ENCODE measurements around the gene NEK6. TPM values are rescaled to one million over a fixed set of nuclear protein-coding genes. Genes with fewer than 3 reads are reported as not detected.

The NEK6 gene
- total and polyA plus RNA-seq, 11 donors = 1.8 to 42.4 (median 6.4) TPM

DNA sequence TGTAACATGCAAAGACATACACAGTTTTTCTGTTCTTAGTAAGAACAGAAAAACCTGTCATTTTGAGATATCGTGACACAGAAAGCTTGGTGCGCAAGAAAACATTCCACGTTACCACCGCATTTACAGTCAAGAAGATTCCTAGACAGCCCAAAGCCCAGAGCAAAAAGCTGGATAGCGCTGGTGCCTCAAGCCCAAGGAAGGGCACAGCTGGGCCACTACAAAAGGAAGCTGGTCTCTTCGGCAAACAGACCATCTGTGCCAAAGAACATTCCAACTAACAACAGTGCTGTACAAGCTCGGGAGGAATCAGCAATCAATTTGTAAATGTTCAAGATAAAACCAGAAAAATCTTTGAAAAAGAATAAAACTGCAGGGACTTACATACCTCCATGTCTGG is 126.5 kb downstream of the NEK6 start:
- H3K27me3 ChIP-seq = no peaks in the 10 kb centered on the region
- H3K4me1 ChIP-seq = peaks cover 0 to 44% (median 33%) of the 10 kb centered on the region in 12 donors
- intact Hi-C loops (cut with DNase I) = loop anchor here in 1 of 10 donors (10.0 kb wide), 1 partner anchor 259 kb away; no protein-coding TSS in a partner anchor
- no peak for ATAC-seq
- H3K9me3 ChIP-seq = no peaks in the 10 kb centered on the region
- TF ChIP-seq, protein P1, sequence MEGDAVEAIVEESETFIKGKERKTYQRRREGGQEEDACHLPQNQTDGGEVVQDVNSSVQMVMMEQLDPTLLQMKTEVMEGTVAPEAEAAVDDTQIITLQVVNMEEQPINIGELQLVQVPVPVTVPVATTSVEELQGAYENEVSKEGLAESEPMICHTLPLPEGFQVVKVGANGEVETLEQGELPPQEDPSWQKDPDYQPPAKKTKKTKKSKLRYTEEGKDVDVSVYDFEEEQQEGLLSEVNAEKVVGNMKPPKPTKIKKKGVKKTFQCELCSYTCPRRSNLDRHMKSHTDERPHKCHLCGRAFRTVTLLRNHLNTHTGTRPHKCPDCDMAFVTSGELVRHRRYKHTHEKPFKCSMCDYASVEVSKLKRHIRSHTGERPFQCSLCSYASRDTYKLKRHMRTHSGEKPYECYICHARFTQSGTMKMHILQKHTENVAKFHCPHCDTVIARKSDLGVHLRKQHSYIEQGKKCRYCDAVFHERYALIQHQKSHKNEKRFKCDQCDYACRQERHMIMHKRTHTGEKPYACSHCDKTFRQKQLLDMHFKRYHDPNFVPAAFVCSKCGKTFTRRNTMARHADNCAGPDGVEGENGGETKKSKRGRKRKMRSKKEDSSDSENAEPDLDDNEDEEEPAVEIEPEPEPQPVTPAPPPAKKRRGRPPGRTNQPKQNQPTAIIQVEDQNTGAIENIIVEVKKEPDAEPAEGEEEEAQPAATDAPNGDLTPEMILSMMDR (IDR thresholded peaks at IDR 0.05) = no peak
- no peak for TF ChIP-seq POLR2A (IDR thresholded peaks at IDR 0.05)
- peaks cover 0 to 48% (median 26%) of the 10 kb centered on the region in 9 donors for H3K36me3 ChIP-seq
- WGBS, 4 donors = 82 to 95% (median 90%) methylated on average over 7 of the region's 7 CpGs
- H3K27ac ChIP-seq = no peak overlapping the region
- H3K4me3 ChIP-seq = no peak overlapping the region
- DNase-seq = no peak

DNA sequence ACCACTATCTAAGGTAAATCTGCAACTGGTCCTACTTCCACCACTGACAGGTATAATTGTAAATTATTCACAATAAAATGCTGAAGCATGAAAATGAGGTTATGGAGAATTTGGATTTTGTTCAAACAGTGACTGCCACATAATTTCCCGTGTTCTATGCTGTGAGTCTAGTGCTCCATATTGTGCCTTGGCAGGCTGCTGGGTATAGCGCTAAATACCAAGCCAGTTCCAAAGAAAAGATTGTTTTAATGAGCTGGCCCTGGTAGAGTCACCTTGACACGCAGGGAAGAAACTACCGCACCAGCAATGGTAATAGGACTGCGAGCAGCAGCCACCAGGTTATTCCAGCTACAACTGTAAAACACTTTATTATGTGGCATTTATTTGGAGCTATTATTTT is 127.1 kb downstream of the NEK6 start:
- intact Hi-C loops (cut with DNase I) = loop anchor here in 2 of 10 donors (5.0 to 10.0 kb wide), 2 partner anchors 253 to 260 kb away; no protein-coding TSS in a partner anchor
- WGBS, 4 donors = 63 to 72% (median 67%) methylated on average over 5 of the region's 5 CpGs
- peaks cover 0 to 47% (median 24%) of the 10 kb centered on the region in 9 donors for H3K36me3 ChIP-seq

DNA sequence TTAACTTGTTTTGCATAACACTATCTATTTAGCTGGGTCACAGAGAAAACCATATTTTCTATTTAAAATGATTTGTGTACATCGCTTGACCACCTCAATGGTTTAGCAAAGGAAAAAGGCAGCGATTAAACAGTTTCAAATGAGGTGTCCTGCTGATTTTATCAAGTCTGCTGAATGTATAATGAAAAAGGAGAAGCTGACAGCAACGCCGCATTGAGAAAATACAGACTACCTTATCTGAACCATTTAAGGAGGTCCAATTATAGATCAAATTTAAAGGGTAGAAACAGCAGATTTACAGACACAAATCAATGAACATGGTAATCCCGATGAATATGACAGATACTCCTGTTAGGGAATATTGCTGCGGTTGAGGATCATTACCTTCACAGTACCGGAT is 127.9 kb downstream of the NEK6 start:
- intact Hi-C loops (cut with DNase I) = loop anchor here in 2 of 10 donors (5.0 to 10.0 kb wide), 2 partner anchors 253 to 261 kb away; no protein-coding TSS in a partner anchor
- ATAC-seq (no peak), DNase-seq (no peak)
- 64 to 79% (median 68%) methylated on average over 7 of the region's 7 CpGs for WGBS, 4 donors
- H3K36me3 ChIP-seq = peaks cover 0 to 39% (median 17%) of the 10 kb centered on the region in 9 donors
- H3K9me3 ChIP-seq = no peaks in the 10 kb centered on the region
- H3K27me3 ChIP-seq = no peaks in the 10 kb centered on the region
- no peak for TF ChIP-seq POLR2A (IDR thresholded peaks at IDR 0.05)
- TF ChIP-seq, protein P1 (IDR thresholded peaks at IDR 0.05) = no peak
- no peak overlapping the region for H3K27ac ChIP-seq
- H3K4me1 ChIP-seq = peaks cover 0 to 50% (median 44%) of the 10 kb centered on the region in 12 donors
- no peak overlapping the region for H3K4me3 ChIP-seq

More for the DNA sequence above, 127.1 kb downstream of the NEK6 start:
- Histone ChIP-seq H3K9me3 (no peaks in the 10 kb centered on the region), H3K4me1 (peaks cover 0 to 49% (median 40%) of the 10 kb centered on the region in 12 donors), H3K27me3 (no peaks in the 10 kb centered on the region), H3K27ac (no peak overlapping the region), H3K4me3 (no peak overlapping the region)
- DNase-seq = no peak
- no peak for TF ChIP-seq POLR2A (IDR thresholded peaks at IDR 0.05)
- TF ChIP-seq, protein P1 (IDR thresholded peaks at IDR 0.05) = no peak
- ATAC-seq = peak in 2 of 4 donors; percentile 19 to 28

DNA sequence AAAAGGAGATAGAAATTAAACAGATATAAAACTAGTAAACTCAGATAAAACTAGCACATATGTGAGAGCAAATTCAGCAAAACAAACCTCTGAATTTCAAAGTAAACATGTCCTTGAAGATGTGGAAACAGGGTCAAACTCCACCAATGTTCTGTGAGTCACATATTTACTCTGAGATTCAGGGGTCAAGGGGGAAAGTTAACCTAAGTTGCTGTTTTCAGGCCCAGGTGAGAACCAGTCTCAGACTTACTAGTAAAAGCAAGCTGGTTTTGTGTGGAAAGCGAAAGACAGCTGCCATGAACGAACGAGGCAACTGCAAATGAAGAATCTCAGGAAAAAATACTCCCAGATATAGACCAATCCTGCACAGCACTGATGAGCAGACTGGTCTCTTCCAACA is 128.5 kb downstream of the NEK6 start:
- no peaks in the 10 kb centered on the region for H3K9me3 ChIP-seq
- no peak overlapping the region for H3K27ac ChIP-seq
- no peak overlapping the region for H3K4me3 ChIP-seq
- DNase-seq (no peak), ATAC-seq (no peak)
- peaks cover 0 to 33% (median 17%) of the 10 kb centered on the region in 9 donors for H3K36me3 ChIP-seq
- WGBS, 4 donors = 71 to 79% (median 74%) methylated on average over 3 of the region's 3 CpGs
- no peaks in the 10 kb centered on the region for H3K27me3 ChIP-seq
- TF ChIP-seq, protein P1 (IDR thresholded peaks at IDR 0.05) = no peak
- TF ChIP-seq POLR2A (IDR thresholded peaks at IDR 0.05) = no peak
- intact Hi-C loops (cut with DNase I) = loop anchor here in 2 of 10 donors (5.0 to 10.0 kb wide), 2 partner anchors 254 to 261 kb away; no protein-coding TSS in a partner anchor
- H3K4me1 ChIP-seq = peaks cover 0 to 56% (median 50%) of the 10 kb centered on the region in 12 donors
